Measurements from ENCODE around the gene LRFN3.

Gene LRFN3

GRCh38 chr19:35901055-35901644 is 35.0 kb upstream of the LRFN3 start:
- no peak for DNase-seq (ENCODE audit: low read depth)
- in situ Hi-C loops (cut with HindIII; ENCODE audit: low sequenced_read_pairs): loop anchor here (5.0 kb wide), 1 partner anchor 49 kb away; the partner anchor contains the start of gene NPHS1
- no peak for TF ChIP-seq CTCF (IDR thresholded peaks at IDR 0.05; ENCODE audit: low read depth, low read length, missing control alignments)
- H3K4me3 ChIP-seq (ENCODE audit: low read depth, low read length): peak overlapping the region; percentile 72

- peak within 1 kb of the TSS; percentile 27 for H3K4me3 ChIP-seq (ENCODE audit: low read depth, low read length)
- no peak for DNase-seq (ENCODE audit: low read depth)
- in situ Hi-C loops (cut with HindIII; ENCODE audit: low sequenced_read_pairs): loop anchor here (5.0 kb wide), 1 partner anchor 50 kb away; the partner anchor contains the start of gene NPHS1
- TF ChIP-seq CTCF (IDR thresholded peaks at IDR 0.05; ENCODE audit: low read depth, low read length, missing control alignments): no peak
Measured at GRCh38 chr19:35901854-35902661, 34.1 kb upstream of the LRFN3 start, which contains the start of gene HCST. HCST (plus strand) TSS chr19:35902529; CDS start chr19:35902594, 65 bp downstream.

GRCh38 chr19:35902870-35903475 is 33.2 kb upstream of the LRFN3 start:
- in situ Hi-C loops (cut with HindIII; ENCODE audit: low sequenced_read_pairs): loop anchor here (5.0 kb wide), 1 partner anchor 51 kb away; the partner anchor contains the start of gene NPHS1
- peak overlapping the region; percentile 27 for H3K4me3 ChIP-seq (ENCODE audit: low read depth, low read length)
- no peak for DNase-seq (ENCODE audit: low read depth)
- no peak for TF ChIP-seq CTCF (IDR thresholded peaks at IDR 0.05; ENCODE audit: low read depth, low read length, missing control alignments)

GRCh38 chr19:35903550-35904179 is 32.5 kb upstream of the LRFN3 start:
- no peak for TF ChIP-seq CTCF (IDR thresholded peaks at IDR 0.05; ENCODE audit: low read depth, low read length, missing control alignments)
- in situ Hi-C loops (cut with HindIII; ENCODE audit: low sequenced_read_pairs): loop anchor here (5.0 kb wide), 1 partner anchor 51 kb away; the partner anchor contains the start of gene NPHS1
- peak overlapping the region; percentile 27 for H3K4me3 ChIP-seq (ENCODE audit: low read depth, low read length)
- no peak for DNase-seq (ENCODE audit: low read depth)

GRCh38 chr19:35904311-35905068 is 31.7 kb upstream of the LRFN3 start:
- DNase-seq (ENCODE audit: low read depth): no peak
- no peak for TF ChIP-seq CTCF (IDR thresholded peaks at IDR 0.05; ENCODE audit: low read depth, low read length, missing control alignments)
- no peak overlapping the region for H3K4me3 ChIP-seq (ENCODE audit: low read depth, low read length)
- in situ Hi-C loops (cut with HindIII; ENCODE audit: low sequenced_read_pairs): loop anchor here (5.0 kb wide), 1 partner anchor 52 kb away; the partner anchor contains the start of gene NPHS1

Measured in astrocyte of the cerebellum (primary cell).